Fibroblast of lung (primary cell): Measurements from ENCODE around the gene HBP1.

ENCODE experiments used
- CTCF ChIP-seq, 2 donors: IDR thresholded peaks in 1 of 2; conservative IDR thresholded peaks in 1 of 2; 1 replicate in 1 of 2; 2 replicates in 1 of 2; pipeline ENCODE4 v1.5.1; 2011 to 2012; ENCODE audit warnings: low read length in 2 of 2, control low read depth in 1 of 2, inconsistent platforms in 1 of 2, low read depth in 1 of 2, mild to moderate bottlenecking in 1 of 2
- EZH2 ChIP-seq: IDR thresholded peaks from 2 replicates; pipeline ENCODE4 v1.5.1; 2012; ENCODE audit warnings: low read length, control low read depth, mild to moderate bottlenecking; ENCODE audit errors: missing control alignments

GRCh38 chr7:107236862-107237261, 68.1 kb downstream of the HBP1 start:
- TF ChIP-seq CTCF (conservative IDR thresholded peaks at IDR 0.05 in 1 of 2, IDR thresholded peaks at IDR 0.05 in 1 of 2; ENCODE audit: low read depth in 1 of 2, low read length in 2 of 2) (no peak), EZH2 (no peak)
